Activated CD4-positive, alpha-beta T cell treated with anti-CD3 and anti-CD28 coated beads for 36 hours (primary cell): Measurements from ENCODE around the gene POLR2B. TPM values are rescaled to one million over a fixed set of nuclear protein-coding genes. Genes with fewer than 3 reads are reported as not detected.
"Not testable (repeated sequence)": the region's sequence is repeated elsewhere in the genome, so short reads cannot be mapped to it uniquely, and the experiment has no call there.

ENCODE experiments used
- ATAC-seq: fragments of 200-7000 bp; cut with Tn5 transposase; one replicate; pipeline ENCODE4 v1.10.0; 2021; ENCODE audit warnings: mild to moderate bottlenecking, moderate library complexity
- CTCF ChIA-PET: fragments of 350-600 bp; sonication (Branson Sonifier 250); formaldehyde crosslinking; loops from one replicate; lab custom pipeline; 2021; ENCODE audit warnings: antibody characterized with exemption; lab: Charles Lee
- POLR2A ChIA-PET: fragments of 350-600 bp; sonication (Branson Sonifier 250); formaldehyde crosslinking; loops from one replicate; lab custom pipeline; 2021; ENCODE audit warnings: antibody characterized with exemption, inconsistent platforms; lab: Charles Lee
- DNase-seq: peaks from one replicate; pipeline ENCODE4 v3.0.0-alpha.2; 2020
- H3K27ac Mint-ChIP-seq: one replicate; pipeline ENCODE4 v1.8.0; 2021; ENCODE audit warnings: mixed read lengths
- H3K27me3 Mint-ChIP-seq: one replicate; pipeline ENCODE4 v1.8.0; 2021; ENCODE audit warnings: mixed read lengths
- H3K36me3 Mint-ChIP-seq: one replicate; pipeline ENCODE4 v1.8.0; 2021; ENCODE audit warnings: low read depth, mixed read lengths
- H3K4me1 Mint-ChIP-seq: one replicate; pipeline ENCODE4 v1.8.0; 2021; ENCODE audit warnings: mixed read lengths
- H3K4me3 Mint-ChIP-seq: one replicate; pipeline ENCODE4 v1.8.0; 2021; ENCODE audit warnings: mild to moderate bottlenecking, moderate library complexity, mixed read lengths
- H3K9me3 Mint-ChIP-seq: one replicate; pipeline ENCODE4 v1.8.0; 2021; ENCODE audit warnings: low read depth, mixed read lengths
- intact Hi-C, 2 experiments: fragments of 100-400 bp; cut with DNase I in 1 of 2; cut with micrococcal nuclease in 1 of 2; formaldehyde crosslinking; loops; one replicate each; pipeline versions ENCODE4 v1.14.2 to v1.15.1; 2022 to 2024; cut with DNase I, micrococcal nuclease
- total RNA-seq, 2 experiments: library from RNA; stranded (reverse); gene quantifications; one replicate each; pipeline ENCODE4 v1.2.3, GENCODE V29; 2021

The POLR2B gene
- total RNA-seq, 2 experiments from 2014 or later, result 108 to 133 TPM

- H3K36me3 Mint-ChIP-seq, result no peaks in the 10 kb centered on the region
- H3K27me3 Mint-ChIP-seq, result peaks cover 10% of the 10 kb centered on the region
- H3K27ac Mint-ChIP-seq, result no peak overlapping the region
- ATAC-seq, result no peak
- ChIA-PET POLR2A (no interaction called here), CTCF (interaction anchor here (0.7 to 1.4 kb wide), 5 partner anchors 9 to 125 kb away, joined by 3 to 4 read pairs (median 4); no protein-coding TSS in a partner anchor)
- H3K4me1 Mint-ChIP-seq, result no peaks in the 10 kb centered on the region
- no peak overlapping the region for H3K4me3 Mint-ChIP-seq
- no peaks in the 10 kb centered on the region for H3K9me3 Mint-ChIP-seq
- DNase-seq, result peak; percentile 61
- intact Hi-C loops, result loop anchor here in 1 of 2 experiments (5.0 kb wide), 1 partner anchor 124 kb away; no protein-coding TSS in a partner anchor
Observed at GRCh38 chr4:57037982-57038604, 59.4 kb downstream of the POLR2B start.

GRCh38 chr4:57039345-57039744 is 60.6 kb downstream of the POLR2B start:
- DNase-seq (no peak), ATAC-seq (no peak)
- H3K36me3 Mint-ChIP-seq, result no peaks in the 10 kb centered on the region
- intact Hi-C loops, result loop anchor here in 1 of 2 experiments (5.0 kb wide), 1 partner anchor 123 kb away; no protein-coding TSS in a partner anchor
- ChIA-PET POLR2A (interaction anchor here (0.7 kb wide), 1 partner anchor 154 kb away, joined by 5 read pairs; no protein-coding TSS in a partner anchor), CTCF (no interaction called here)
- H3K27me3 Mint-ChIP-seq, result peaks cover 10% of the 10 kb centered on the region
- H3K27ac Mint-ChIP-seq, result no peak overlapping the region
- H3K4me1 Mint-ChIP-seq, result no peaks in the 10 kb centered on the region
- no peak overlapping the region for H3K4me3 Mint-ChIP-seq
- no peaks in the 10 kb centered on the region for H3K9me3 Mint-ChIP-seq

GRCh38 chr4:57040510-57040909 is 61.8 kb downstream of the POLR2B start:
- DNase-seq, result no peak
- ATAC-seq, result no peak
- no peaks in the 10 kb centered on the region for H3K4me1 Mint-ChIP-seq
- intact Hi-C loops, result no loop called here
- ChIA-PET CTCF (no interaction called here), POLR2A (no interaction called here)
- no peak overlapping the region for H3K27ac Mint-ChIP-seq
- H3K9me3 Mint-ChIP-seq, result no peaks in the 10 kb centered on the region
- H3K27me3 Mint-ChIP-seq, result peaks cover 10% of the 10 kb centered on the region
- H3K4me3 Mint-ChIP-seq, result no peak overlapping the region
- no peaks in the 10 kb centered on the region for H3K36me3 Mint-ChIP-seq

- Mint-ChIP-seq H3K27me3 (peaks cover 10% of the 10 kb centered on the region), H3K27ac (no peak overlapping the region), H3K36me3 (no peaks in the 10 kb centered on the region), H3K4me1 (no peaks in the 10 kb centered on the region), H3K4me3 (no peak overlapping the region), H3K9me3 (no peaks in the 10 kb centered on the region)
- POLR2A ChIA-PET, result no interaction called here
- CTCF ChIA-PET, result interaction anchor here (0.6 kb wide), 1 partner anchor 68 kb away, joined by 3 read pairs; no protein-coding TSS in a partner anchor
- ATAC-seq (no peak), DNase-seq (no peak)
- intact Hi-C loops, result no loop called here
Observed at GRCh38 chr4:57041020-57041419, 62.3 kb downstream of the POLR2B start.

- ChIA-PET CTCF (no interaction called here), POLR2A (no interaction called here)
- ATAC-seq, result no peak
- Mint-ChIP-seq H3K9me3 (peaks cover 1% of the 10 kb centered on the region), H3K4me3 (no peak overlapping the region), H3K36me3 (no peaks in the 10 kb centered on the region), H3K4me1 (no peaks in the 10 kb centered on the region), H3K27me3 (peaks cover 20% of the 10 kb centered on the region), H3K27ac (no peak overlapping the region)
- no peak for DNase-seq
- intact Hi-C loops, result no loop called here
Observed at GRCh38 chr4:57042711-57043169, 64.0 kb downstream of the POLR2B start.

- H3K27me3 Mint-ChIP-seq, result peaks cover 15% of the 10 kb centered on the region
- peaks cover 1% of the 10 kb centered on the region for H3K9me3 Mint-ChIP-seq
- no peaks in the 10 kb centered on the region for H3K4me1 Mint-ChIP-seq
- intact Hi-C loops, result no loop called here
- H3K4me3 Mint-ChIP-seq, result no peak overlapping the region
- CTCF ChIA-PET, result no interaction called here
- no peaks in the 10 kb centered on the region for H3K36me3 Mint-ChIP-seq
- no peak overlapping the region for H3K27ac Mint-ChIP-seq
- no peak for ATAC-seq
- DNase-seq, result no peak
- POLR2A ChIA-PET, result no interaction called here
Observed at GRCh38 chr4:57043347-57044251, 64.9 kb downstream of the POLR2B start.

- Mint-ChIP-seq H3K27ac (no peak overlapping the region), H3K4me3 (no peak overlapping the region), H3K36me3 (no peaks in the 10 kb centered on the region), H3K9me3 (peaks cover 1% of the 10 kb centered on the region), H3K27me3 (peaks cover 15% of the 10 kb centered on the region), H3K4me1 (no peaks in the 10 kb centered on the region)
- no peak for DNase-seq
- no peak for ATAC-seq
- ChIA-PET CTCF (no interaction called here), POLR2A (no interaction called here)
- intact Hi-C loops, result no loop called here
Observed at GRCh38 chr4:57044279-57044678, 65.6 kb downstream of the POLR2B start.

- ATAC-seq (no peak), DNase-seq (no peak)
- no peaks in the 10 kb centered on the region for H3K36me3 Mint-ChIP-seq
- POLR2A ChIA-PET, result no interaction called here
- no peak overlapping the region for H3K27ac Mint-ChIP-seq
- no peak overlapping the region for H3K4me3 Mint-ChIP-seq
- H3K9me3 Mint-ChIP-seq, result peaks cover 1% of the 10 kb centered on the region
- H3K4me1 Mint-ChIP-seq, result no peaks in the 10 kb centered on the region
- H3K27me3 Mint-ChIP-seq, result peaks cover 14% of the 10 kb centered on the region
- intact Hi-C loops, result no loop called here
- CTCF ChIA-PET, result no interaction called here
Observed at GRCh38 chr4:57044996-57045395, 66.3 kb downstream of the POLR2B start.

- H3K27me3 Mint-ChIP-seq, result peaks cover 16% of the 10 kb centered on the region
- ATAC-seq, H3K36me3 Mint-ChIP-seq, intact Hi-C loops, H3K4me1 Mint-ChIP-seq, H3K4me3 Mint-ChIP-seq, CTCF ChIA-PET, POLR2A ChIA-PET, H3K9me3 Mint-ChIP-seq, H3K27ac Mint-ChIP-seq, DNase-seq: not testable (repeated sequence)
Observed at GRCh38 chr4:57047046-57047445, 68.3 kb downstream of the POLR2B start.

GRCh38 chr4:57048590-57049304 is 70.1 kb downstream of the POLR2B start:
- DNase-seq (no peak), ATAC-seq (no peak)
- peaks cover 16% of the 10 kb centered on the region for H3K27me3 Mint-ChIP-seq
- H3K27ac Mint-ChIP-seq, result no peak overlapping the region
- no peaks in the 10 kb centered on the region for H3K36me3 Mint-ChIP-seq
- ChIA-PET POLR2A (no interaction called here), CTCF (interaction anchor here (1.1 kb wide), 1 partner anchor 115 kb away, joined by 4 read pairs; no protein-coding TSS in a partner anchor)
- no peak overlapping the region for H3K4me3 Mint-ChIP-seq
- H3K4me1 Mint-ChIP-seq, result no peaks in the 10 kb centered on the region
- peaks cover 1% of the 10 kb centered on the region for H3K9me3 Mint-ChIP-seq
- intact Hi-C loops, result no loop called here

GRCh38 chr4:57051095-57051494 is 72.4 kb downstream of the POLR2B start:
- no peak overlapping the region for H3K27ac Mint-ChIP-seq
- H3K4me3 Mint-ChIP-seq, result no peak overlapping the region
- DNase-seq, result no peak
- no peaks in the 10 kb centered on the region for H3K36me3 Mint-ChIP-seq
- no peaks in the 10 kb centered on the region for H3K4me1 Mint-ChIP-seq
- intact Hi-C loops, result no loop called here
- ChIA-PET POLR2A (no interaction called here), CTCF (no interaction called here)
- peaks cover 1% of the 10 kb centered on the region for H3K9me3 Mint-ChIP-seq
- H3K27me3 Mint-ChIP-seq, result peaks cover 17% of the 10 kb centered on the region
- ATAC-seq, result no peak
